Activated CD8-positive, alpha-beta memory T cell treated with anti-CD3 and anti-CD28 coated beads, Interleukin-2, amount 50 U/mL, for 1 hour (primary cell): ENCODE results near the gene OGFOD1.
"Not testable (repeated sequence)": the region's sequence is repeated elsewhere in the genome, so short reads cannot be mapped to it uniquely, and the experiment has no call there.

Experiments used
- DNase-seq: peaks from one replicate; pipeline ENCODE4 v3.0.0-alpha.2; 2020; ENCODE audit errors: extremely low read depth

The OGFOD1 gene

DNA sequence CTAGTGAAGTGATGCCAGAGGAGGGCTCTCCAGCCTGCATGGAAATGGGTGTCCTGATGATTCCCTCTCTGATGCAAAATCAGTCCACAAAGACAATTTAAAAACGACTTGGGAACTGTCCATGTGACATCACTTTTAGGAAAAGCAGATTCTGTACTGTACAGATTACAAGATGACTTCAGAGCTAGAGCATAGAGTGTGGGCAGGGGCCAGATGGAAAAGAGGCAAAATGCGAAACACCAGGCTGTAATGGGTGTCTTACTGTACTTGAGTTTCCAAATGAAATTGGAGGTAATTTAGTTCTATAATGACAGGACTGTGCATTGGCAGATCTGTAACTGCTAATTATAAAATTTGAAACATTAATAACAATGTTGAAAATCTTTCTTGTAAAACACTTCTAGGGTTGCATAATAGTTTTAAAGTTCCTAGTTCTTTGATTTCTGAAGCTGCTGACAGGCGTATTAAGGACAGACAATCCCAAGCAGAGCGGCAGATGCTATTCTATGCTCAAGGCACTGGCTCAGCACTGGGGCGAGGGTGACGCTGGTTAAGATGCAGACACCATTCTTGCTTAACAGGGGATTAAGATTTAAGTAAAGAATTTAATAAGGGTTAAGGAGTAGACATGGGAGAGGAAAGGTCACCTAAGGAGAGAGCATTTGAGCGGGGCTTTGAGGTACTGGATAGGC, 29.6 kb downstream of the OGFOD1 start:
- DNase-seq = no peak

DNA sequence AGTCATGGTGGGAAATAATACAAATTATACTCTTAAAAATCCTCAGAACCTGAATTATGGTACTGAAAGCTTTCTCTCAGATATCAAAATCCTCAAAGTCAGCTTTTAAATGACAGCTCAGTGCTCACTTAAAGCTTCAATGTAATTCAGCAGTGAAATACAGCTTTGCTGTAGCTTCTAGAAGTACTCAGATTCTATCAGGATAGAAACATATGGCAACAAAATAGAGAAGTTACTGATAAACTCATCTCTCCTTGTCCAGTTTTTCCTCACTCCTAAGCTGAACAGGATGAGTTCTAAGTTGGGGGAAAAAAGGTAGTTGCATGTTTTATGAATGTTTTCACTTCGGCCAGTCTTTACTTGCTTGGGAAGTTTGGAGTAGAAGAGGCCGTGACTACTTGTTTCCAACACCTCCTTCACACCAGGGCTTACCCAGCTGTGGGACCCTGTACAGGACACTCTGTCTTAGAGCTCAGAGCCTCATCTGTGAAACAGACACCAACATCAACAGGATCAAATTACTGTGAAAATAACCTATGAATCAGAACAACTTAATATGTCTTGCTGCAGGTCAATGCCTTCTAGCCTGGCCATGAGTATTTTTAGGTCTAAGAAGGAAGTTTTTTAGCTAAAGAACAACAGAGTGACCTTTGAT, 30.2 kb downstream of the OGFOD1 start:
- DNase-seq = no peak

DNA sequence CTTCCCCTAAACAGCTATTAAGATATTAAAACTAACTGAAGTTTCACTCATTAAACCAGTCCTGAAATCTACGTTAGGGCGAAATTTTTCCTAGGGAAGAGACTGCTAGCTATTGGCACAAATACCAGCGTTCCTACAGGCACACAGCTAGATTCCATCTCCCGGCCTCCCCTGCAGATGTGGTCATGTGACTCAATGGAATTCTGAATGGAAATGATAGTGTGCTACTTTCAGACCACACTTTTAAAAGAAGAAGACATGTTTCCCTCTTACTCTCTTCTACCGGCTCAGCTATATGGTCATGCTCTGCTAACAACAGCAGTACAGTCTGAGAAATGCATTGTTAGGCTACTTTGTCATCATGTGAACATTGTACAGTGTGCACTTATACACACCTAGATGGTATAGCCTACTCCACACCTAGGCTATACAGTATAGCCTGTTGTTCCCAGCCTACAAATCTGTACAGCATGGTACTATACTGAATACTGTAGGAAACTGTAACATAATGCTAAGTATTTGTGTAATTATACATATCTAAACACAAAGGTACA, 31.4 kb downstream of the OGFOD1 start:
- no peak for DNase-seq

DNA sequence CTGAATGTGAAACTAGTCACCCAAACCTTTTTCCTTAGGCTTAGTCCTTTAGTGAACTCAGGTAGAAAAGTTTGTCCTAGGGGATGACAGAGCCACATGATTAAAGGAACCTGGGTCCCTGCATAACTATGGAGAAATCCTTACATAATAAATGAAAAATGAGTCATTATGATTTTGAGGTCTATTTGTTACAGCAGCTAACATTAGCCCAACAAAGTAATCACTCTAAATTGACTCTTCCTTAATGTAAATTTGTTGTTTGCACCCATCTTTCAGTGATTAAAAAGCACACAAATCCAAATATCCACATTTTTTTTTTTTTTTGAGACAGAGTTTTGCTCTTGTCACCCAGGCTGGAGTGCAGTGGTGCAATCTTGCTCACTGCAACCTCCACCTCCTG, 32.0 kb downstream of the OGFOD1 start:
- DNase-seq = no peak

DNA sequence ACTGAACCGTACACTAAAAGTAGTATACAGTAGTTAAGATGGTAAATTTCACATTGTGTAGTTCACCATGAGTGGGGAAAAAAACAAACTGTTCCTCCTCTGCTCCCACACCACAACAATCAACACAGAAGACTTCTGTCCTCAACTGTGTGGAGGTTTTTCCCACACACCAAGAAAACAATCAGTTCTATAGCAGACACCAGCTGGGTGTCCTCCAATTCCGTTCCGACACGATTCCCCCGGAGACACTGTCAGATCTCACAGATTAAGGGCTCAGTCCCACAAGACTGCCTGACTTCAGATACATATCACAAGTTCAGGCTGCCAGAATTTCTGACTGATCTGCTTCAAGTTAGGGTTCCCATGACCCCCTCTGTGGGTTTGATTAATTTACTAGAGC, 36.7 kb downstream of the OGFOD1 start:
- no peak for DNase-seq

DNA sequence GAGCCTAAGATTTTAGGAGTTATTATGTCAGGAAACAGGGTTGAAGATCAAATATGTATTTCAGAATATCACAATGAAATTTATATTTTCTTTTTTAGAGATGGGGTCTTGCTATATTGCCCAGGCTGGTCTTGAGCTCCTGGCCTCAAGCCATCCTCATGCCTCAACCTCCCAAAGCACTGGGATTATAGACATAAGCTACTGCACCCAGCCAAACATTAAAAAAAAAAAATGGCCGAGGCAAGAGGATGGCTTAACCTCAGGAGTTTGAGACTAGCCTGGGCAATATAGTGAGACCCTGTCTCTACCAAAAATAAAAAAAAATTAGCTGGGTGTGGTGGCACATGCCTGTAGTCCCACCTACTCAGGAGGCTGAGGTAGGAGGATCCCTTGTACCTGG, 37.5 kb downstream of the OGFOD1 start:
- DNase-seq = not testable (repeated sequence)

DNA sequence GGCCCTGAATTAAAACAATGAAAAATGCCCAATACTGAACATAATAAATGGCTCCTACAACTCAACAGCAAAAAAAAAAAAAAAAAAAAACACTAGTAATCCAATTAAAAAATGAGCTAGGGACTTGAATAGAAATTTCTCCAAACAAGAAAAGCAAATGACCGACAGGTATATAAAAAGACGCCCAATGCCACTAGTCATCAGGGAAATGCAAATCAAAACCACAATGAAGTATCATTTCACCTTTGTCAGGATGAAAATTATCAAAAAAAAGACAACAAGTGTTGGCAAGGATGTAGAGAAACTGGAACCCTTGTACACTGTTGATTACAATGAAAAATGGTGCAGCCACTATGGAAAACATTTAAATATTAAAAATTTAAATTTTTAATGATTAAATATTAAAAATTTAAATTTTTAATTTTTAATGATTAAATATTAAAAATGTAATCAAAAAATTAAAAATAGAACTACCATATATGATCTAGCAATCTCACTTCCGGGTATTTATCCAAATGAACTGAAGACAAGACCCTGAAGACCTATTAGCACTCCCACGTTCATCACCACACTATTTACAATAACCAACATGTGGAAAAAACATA, 40.4 kb downstream of the OGFOD1 start:
- no peak for DNase-seq

DNA sequence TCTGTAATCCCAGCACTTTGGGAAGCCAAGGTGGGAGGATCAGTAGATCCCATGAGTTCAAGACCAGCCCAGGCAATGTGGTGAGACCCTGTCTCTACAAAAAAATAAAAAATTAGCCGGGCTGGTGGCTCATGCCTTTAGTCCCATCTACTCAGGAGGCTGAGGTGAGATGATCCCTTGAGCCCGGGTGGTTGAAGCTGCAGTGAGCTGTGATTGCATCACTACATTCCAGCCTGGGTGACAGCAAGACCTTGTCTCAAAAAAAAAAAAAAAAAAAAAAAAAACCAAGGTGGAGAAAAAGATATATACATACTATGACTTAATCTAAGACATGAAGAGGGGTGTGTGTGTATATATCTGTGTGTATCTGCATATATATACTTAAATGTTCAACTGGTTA, 41.8 kb downstream of the OGFOD1 start:
- no peak for DNase-seq

DNA sequence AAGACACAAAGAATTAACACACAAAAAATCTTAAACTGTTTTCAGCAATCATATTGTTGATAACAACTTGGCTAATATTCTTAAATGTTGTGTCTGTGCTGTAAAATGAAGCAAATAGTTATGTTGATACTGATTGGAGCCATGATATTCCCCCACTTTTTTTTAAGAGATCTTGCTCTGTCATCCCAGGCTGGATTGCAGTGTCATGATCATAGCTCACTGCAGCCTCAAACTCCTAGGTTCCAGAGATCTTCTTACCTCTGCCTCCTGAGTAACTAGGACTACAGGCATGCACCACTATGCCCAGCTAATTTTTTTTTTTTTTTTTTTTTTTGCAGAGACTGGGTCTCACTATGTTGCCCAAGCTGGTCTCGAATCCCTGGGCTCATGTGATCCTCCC, 42.5 kb downstream of the OGFOD1 start:
- no peak for DNase-seq

DNA sequence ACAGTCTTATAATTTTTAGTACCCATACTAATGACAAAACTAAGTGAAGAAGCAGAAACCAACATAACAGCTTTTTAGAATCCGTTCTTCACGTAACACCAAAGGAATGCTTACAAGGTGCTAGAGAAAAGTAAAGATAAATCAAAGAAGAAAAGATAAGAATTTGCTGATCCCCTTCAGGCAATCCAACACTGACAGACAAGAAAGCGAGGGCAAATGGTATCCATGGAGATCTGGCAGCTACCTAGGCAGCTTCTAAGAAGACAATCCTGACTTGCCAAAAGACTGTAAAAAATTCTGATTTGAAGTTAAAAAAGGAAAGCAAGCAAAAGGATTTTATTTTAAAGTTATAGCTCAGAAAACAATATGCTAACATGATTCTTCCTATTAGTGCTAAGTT, 53.8 kb downstream of the OGFOD1 start:
- no peak for DNase-seq

DNA sequence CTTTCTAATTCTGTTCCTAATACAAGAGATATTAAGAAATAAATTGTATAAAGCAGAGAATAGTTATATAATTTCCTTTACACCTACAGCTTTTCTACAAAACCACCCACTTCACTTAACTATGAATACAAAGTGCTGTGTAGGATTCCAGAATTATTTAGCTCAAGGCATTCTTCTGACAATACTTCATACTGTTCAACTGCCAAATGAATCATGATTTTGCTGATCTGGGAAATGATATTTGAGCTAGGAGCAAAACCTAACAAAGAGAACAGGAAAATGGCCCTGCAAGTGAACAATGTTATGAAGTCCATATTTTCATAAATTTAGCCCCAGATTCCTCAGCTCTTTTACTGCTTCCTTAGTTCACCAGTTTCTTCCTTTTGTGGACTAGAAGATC, 55.6 kb downstream of the OGFOD1 start:
- no peak for DNase-seq

DNA sequence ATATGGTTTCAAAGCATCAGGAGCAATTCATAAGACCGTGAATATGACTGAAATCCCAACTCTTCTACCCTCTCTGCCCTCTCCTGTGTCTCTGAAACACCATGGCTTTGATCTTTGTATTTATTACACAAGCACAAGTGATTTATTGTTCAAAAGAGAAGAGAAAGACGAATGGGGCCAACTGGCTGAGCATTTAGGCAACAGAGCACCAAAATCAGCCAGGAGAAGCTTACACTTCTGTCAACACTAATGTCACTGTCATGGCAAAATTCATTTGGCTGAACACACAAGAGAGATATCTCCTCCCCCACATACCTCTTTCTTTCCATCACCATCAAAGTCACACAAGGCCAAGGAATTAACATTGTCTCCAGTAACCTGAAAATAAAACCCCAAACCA, 59.2 kb downstream of the OGFOD1 start:
- DNase-seq = no peak

DNA sequence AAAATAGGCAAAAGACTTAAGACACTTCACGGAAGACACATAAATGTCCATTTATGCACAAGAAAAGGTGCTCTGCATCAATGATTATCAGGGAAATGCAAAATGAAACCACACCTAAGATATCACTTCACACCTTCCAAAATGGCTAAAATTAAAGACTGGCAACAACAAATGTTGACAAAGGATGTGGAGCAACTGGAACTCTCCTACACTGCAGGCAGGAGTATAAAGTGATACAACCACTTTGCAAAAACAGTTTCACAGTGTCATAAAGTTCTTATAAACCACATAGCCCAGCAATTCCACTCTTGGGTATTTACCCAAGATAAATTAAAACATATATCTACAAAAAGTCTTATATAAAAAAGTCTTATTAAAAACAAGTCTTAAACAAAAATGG, 60.7 kb downstream of the OGFOD1 start:
- DNase-seq = no peak

DNA sequence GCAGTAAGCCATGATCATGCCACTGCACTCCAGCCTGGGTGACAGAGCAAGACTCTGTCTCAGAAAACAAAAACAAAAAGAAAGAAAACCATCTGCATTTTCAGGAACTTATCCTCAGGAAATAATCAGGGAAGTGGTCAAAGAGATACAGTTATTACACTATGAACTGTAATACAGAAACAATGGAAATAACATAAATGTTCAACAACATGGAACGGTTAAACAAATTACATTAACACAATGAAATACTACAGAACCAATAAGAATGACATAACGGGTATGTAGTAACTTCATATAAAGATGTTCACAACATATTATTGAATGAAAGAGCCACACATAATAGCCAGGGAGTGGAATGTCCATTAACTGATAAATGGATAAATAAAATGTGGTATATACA, 61.7 kb downstream of the OGFOD1 start:
- no peak for DNase-seq

DNA sequence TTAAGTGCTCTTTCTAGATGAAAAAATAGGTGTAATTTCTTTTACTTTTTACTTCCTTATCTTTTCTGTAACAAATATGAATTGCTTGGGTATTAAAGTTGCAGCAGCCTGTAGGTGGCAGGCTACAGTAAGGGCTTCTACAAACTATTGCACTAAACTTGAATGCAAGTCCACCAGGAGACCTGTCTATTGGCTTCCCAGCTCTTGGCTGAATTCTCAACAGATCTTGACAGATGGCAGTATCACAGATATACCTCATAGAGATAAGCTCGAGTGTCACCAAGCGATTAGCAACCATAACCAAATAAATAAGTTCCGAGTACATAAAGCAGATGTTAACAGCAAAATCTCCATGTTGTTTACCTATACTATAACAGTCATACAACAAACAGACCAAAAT, 62.6 kb downstream of the OGFOD1 start:
- DNase-seq = no peak

DNA sequence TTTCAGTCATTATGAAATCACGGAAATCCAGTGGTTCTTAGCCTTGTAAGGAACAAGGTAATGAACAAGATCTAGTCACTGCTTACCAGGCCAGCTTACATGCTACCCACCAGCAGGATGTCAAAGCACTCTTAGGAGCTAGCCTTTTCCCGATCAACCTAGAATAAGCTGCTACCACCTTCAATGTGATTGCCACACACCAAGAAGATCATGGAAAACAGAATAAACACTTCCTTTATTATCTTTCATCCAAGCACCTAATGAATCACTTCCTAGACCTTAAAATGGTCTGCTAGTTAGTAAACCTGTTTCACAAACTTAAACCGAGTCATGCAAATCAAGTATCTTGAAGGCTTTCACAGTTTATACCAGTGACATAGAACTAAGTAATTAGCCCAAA, 63.5 kb downstream of the OGFOD1 start:
- DNase-seq = no peak

DNA sequence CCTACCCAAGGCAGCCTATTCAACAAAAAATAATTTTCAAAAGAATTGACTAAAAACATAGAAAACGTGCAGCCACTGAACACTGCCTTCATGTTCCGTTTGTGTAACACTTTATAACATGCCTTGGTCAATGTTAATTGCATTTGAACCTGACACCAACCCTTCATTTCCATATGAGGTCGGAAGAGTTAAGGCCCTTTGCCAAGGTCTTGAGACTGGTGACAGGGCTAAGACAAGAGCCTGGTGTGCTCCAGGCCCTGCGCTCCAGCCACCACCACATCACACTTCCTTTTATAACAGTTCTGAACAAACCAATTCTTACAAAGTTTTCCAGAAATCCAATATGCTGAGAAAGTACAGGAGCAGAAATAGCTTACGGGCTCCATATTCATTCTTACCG, 64.3 kb downstream of the OGFOD1 start:
- no peak for DNase-seq

DNA sequence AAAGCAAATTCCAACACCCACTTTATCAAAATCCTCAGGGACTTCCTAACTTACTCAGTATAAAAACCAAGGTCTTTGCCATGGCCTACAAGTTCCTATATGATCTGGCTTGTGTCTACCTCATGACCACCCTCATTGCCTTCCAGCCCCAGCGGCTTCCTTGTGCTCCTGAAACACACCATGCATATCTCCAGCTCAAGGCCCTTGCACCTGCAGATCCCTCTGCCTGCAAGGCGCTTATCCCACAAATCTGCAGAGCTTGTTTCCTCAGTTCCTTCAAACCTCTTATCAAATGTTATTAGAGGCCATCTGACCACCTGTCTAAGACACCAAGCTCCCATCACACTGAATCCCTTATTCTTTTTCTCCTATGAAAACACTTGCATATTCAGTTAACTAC, 65.9 kb downstream of the OGFOD1 start:
- no peak for DNase-seq

DNA sequence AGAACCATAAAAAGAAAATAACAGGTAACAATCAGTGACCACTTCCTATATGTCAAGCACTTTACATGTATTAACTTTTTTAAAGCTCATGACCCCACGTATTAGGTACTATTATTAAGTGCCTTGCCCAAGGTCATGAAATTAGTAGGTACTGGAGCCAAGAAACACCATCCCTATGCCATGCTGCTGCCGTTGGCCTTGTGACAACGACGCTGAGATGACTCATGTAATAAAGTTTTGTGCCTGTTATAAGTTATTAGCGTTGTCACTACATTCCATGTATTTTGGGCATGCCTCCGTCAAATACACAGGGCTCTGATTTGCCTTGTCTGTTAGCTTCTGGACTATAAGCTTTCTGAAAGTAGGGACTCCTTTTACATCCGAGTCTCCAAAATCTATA, 67.1 kb downstream of the OGFOD1 start:
- DNase-seq = no peak

DNA sequence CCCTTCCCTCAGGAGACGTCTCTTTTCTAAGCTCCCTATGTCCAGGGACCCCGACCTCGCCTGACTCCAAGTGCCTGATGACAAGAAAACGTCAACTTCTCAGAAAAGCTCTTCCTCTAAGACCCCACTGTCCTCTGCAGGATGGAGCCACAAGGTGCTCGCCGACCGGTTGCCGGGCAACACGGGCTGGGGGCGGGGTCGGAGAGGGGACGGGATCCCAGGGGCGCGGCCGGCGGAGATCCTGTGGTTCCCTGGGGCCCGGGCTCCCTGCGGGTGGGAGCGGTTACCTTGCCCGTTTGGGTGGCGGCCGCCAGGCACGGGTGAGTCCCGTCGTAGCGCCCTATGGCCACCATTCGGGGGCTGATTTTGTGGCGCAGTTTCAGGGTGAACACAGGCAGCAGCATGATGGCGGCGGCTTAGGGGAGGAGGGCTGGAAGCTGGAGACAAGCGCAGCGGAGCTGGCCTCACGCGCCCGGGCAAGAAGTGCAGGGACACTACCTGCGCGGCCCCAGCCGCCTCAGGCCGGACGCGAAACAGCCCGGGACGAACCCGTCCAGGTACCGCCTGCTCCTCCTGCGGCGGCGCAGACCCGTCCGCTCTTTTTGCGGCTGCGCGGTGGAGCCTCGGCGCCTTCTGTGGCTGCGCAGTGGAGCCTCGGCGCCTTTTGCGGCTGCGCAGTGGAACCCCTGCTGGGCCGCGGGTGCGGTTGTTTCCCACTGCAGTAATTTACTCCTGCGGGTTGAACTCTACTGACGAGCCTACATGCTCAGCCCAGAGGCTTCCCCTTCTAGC, 68.3 kb downstream of the OGFOD1 start, which contains the start of gene BBS2:
BBS2 (minus strand) TSS at position 566 of the 792 bp plus-strand sequence; CDS start at position 404, 162 bp downstream.
- peak; percentile 68 for DNase-seq

DNA sequence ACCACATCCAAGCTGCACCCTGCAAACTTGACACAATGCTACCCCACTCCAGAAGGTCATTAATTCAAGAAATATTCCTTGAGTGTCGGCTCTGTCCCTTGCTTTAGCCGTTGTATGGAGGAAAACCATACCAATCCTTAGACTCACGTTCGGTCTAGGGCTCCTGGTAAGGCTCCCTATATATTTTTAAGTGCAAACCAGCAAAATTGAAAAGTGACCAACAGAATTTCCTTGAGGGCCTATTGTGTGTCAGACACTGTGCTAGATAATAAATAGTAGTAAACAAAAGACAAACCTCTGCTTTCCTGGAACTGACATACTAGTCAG, 68.9 kb downstream of the OGFOD1 start:
- no peak for DNase-seq

DNA sequence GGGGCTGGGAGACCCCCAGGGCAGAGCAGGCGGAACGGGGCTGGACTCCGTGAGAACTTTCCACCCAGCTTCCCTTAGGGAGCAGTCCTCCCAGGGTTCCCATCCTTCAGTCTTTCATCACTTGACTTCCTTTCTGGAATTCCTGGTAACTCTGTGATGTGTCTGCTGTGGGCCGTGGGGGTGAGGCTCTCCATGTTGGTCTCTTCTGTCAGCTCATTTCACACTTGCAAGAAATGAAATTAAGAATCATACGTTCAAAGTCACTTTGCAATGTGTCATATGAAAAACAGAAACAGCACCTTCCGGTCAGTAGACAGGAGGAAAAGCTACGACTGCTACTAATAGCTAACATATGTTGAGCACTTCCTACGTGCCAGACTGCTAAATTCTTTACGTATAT, 73.9 kb downstream of the OGFOD1 start:
- DNase-seq = no peak
